HG02852 (cell line): Measurements from ENCODE around the gene SPAG4.

Experiments used
- ATAC-seq: cut with Tn5 transposase; IDR thresholded peaks from one replicate; pipeline ENCODE4 v1.9.1; 2021; ENCODE audit warnings: mild to moderate bottlenecking, moderate library complexity; ENCODE audit not compliant: unreplicated experiment

The SPAG4 gene

DNA sequence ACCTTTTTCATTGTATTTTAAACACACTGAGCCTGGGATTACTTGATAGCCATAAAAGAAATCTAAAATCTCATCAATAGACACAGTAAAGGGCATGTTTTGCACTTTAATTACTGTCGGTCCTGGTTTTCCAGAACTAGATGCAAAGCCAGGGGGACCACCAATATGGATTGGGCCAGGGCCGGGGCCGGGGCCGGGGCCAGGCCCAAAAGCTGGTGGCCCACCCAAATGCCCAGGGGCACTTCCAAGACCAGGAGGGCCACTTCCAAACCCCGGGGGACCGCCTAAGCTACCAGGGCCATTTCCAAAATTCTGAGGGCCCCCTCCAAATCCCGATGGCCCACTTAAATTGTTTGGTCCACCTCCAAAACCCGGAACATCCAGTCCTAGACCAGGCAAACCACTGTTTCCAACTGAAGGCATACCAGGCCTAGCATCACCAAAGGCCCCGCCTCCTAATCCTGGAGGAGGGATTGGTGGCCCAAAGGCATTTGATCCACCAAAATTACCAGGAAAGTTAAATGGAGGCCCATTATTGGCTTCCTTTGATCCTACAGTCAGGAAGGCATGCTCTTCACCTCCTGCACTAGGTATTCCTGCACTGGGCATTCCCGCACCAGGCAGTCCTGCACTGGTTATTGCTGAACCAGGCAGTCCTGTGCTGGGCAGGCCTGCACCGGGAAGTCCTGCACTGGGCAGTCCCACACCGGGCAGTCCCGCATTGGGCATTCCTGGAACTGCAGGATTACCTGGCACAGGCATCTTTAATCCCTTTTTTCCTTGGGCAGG lies 37.2 kb downstream of the SPAG4 start:
- ATAC-seq: no peak

DNA sequence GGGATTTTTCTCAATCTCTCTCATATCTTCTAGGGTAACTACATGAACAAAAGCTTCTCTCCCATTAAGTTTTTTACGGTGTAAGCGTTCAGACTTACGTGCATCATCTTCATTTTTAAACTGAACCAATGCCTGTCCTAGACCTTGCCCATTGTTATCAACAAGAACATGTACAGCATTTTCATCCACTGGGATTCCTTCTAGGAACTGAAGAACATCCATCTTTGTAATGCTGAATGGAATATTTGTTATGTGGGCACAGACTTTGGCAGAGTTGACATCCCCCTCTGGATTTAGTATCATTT lies 37.8 kb downstream of the SPAG4 start:
- ATAC-seq: no peak

DNA sequence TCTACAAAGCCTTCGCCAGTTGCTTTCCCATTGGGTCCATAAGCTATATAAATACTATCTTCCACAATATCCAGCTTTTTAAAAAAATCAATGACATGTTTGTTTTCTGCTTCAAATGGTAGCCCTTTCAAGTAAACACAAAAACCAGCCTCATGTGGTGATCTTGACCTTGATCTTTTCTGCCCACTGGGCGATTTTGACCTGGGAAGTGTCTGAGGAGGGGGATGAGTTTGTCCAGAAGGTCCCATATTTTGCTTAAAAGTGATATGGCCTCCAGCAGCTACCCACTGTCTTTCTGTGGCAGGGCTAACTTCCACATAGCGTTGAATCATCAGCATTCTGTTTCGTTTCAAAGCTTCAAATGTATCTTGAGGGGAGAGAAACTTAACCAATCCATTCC lies 38.3 kb downstream of the SPAG4 start:
- ATAC-seq: no peak

DNA sequence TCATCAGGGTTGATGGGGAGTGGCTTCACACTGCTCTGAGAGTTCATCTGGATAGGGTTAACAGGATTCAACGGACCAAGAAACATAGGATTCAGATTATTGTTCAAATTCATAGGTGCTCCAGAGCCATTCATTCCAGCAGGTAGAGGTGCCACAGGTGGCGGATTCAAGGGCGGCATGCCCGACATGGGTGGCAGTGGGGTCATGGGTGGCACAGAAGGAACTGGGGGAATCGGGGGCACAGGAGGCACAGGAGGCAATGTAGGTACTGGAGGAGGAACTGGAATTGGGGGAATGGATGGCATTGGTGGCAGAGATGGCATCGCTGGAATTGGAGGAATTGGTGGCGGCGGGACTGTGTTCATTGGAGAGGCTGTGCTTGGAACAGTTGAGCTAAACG lies 38.8 kb downstream of the SPAG4 start:
- no peak for ATAC-seq

DNA sequence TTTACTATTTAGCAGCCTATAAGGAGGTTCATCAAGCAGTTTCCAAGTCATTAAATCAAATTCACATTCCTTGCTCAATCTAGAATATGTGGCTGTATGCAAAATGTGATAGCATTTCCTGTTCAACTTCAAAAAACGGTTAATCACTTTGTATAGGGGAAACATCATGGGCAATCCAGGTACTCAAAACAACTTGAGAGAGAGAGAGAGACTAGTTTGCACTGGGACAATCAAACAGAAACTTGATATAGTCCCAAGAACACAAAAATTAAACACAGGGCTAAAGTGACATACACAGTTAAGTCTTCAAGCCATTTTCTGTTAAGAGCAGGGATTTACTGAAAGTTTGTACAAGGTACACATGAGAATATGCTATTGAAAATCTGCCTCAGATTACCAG lies 41.6 kb downstream of the SPAG4 start:
- no peak for ATAC-seq

DNA sequence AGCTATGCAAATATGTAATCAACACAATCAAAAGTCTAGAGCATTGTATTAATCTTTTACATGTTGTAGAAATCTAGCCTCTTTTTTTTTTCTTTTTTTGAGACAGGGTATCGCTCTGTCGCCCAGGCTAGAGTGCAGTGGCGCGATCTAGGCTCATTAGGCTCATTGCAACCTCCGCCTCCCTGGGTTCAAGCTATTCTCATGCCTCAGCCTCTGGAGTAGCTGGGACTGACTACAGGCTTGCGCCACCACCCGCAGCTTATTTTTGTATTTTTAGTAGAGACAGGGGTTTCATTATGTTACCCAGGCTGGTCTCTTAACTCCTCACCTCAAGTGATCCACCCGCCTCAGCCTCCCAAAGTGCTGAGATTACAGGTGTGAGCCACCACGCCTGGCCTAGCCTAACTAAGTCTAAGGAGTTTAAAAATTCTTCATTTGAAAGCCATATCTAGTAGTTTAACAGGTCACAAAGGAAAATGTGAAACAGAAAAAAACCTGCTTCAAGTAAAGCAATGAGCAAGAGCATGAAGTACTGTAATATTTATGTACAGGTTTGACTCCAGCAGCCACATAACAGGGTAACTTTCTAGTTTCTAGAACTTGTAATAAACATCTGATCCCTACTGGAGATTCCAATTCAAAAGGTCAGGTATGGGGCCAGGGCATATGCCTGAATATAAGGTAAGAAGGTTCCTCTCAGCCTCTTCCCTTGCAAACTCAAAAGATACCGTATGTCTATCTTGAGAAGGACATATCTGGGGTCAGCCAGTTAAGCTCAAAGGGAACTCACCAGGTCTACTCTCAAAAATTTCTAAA lies 44.7 kb downstream of the SPAG4 start:
- ATAC-seq: no peak

DNA sequence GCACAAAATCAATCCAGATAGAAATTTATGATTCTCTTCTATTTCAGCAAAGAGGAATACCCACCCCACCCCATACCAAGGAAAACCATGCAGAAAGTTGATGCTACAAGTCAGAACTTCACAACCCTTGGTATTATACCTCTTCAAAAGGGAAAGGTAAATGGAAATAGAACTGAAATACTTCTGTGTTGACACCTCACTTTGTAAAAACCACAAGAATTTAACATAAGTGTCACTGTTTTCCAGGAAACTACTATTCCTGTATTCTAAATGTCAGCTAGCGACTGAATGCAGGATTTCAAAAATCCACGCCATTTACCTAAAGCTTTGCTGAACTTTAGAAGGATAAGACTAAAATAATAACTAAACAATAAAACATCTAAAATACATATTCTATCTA lies 45.4 kb downstream of the SPAG4 start:
- ATAC-seq: no peak

DNA sequence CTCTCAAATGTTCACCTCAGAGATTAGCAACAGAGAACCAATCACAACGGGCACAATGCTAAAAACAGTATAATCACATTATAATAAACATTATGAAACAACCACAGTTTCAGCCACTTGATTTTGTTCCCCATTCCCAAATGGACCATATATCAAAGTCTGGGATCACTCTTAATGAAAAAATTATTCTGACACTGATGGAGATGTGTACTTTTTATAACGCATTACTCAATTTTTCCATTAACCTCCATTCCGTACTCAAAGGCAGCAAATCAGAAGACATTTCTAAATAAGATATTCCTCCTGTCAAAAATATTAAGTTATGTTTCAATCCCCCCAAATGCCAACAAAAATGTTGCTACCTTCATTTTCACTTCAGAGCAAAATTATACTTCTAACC lies 46.3 kb downstream of the SPAG4 start:
- no peak for ATAC-seq

DNA sequence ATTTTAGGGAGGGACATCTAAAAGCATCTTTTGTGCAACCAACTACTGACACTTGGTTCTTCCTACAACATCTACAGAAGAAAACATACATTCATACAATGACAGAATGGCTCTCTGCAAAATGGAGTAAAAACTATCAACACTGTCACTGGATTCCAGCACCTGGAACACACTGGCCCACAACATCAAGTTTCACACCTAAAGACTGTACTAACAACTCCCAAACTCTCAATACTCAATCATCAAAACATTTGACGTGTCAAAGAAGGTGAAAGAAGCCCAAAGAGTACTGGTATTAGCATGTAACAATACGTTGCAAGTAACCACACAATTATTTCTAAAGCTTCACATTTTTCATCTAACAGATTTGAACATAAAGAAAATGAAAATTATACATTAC lies 46.9 kb downstream of the SPAG4 start:
- no peak for ATAC-seq

DNA sequence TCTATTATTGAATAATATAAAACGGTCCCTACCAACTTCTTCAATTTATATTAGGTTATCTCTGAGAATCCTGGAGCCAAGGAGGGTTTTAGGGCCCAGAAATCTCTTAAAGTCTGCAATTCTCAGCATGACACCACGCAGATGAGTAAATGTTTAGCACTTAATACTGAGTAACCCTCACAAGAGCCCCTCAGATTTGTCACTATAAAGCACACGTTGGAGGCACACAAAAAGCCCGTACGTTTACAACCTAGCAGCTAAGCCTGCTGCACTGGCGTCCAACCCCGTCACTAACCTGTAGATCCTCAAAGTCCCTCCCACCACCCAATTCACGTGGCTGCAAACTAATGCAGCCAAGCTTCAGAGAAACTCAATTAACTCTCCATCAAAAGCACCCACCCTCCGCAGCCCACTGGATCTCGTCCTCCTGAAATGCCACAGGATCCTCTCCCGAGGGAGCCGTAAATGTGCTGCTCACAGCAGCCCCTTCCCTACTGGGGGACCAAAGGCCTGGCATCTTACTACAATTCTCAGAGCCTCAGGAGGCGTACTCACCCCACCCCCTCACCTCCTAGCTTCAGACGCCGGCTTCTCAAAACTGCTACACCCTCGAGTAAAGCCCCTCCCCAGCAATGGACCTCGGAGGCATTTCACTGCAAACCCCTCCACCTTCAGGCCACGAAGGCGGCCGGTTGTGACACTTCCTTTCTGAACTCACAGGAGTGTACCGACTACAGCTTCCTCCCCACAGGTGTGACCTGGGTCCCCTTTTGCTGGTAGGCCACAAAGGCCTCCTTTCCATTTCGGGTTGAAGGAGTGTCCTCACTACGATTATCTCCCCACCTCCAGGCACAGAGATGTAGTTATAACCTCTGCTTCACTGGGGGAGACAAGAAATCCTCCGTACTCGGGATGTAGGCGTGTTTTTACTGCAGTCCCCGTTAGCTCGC lies 48.2 kb downstream of the SPAG4 start:
- ATAC-seq: peak; percentile 19

DNA sequence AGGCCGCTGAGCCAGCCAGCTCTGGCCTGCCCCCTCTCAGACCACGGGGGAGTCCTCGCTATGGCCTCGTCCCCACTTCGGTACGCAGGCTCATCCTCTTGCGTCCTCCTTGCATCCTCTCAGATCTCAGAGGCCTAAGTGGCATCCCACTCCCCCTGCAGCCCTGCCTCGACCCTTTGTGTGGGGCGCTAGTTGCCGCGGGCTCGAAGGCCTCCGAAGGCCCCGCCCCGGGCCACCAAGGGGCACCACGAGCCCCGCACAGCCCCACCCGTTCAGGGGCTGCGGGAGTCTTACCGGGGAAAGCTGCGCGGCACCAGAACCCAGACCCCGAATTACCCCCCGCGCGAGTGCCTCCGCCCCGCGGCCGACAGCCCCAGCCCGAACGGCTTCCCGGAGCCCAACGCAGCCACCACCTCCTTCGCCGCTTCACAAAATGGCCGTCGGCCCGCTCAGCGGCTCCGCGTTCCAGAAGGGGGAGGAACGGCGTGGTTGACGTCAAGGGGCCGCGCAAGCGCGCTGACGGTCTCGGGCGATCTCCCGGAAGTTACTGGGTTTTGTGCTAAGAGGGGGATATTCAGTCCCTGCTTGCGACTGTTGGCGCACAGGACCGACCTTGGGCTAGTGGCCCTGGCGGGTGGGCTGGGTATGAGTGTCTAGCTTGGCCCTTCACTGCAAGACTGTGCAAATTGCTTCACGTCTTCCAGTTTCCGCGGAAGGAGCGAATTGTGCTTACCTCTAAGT lies 49.0 kb downstream of the SPAG4 start, which contains the start of the genes CPNE1 and RBM12:
Gene CPNE1, minus strand, starts transcription at position 435 of the 741 bp plus-strand sequence. CDS start 31,977 bp downstream, outside the sequence.
Gene RBM12, minus strand, starts transcription at position 435 of the 741 bp plus-strand sequence. CDS start 9,578 bp downstream, outside the sequence.
- peak; percentile 79 for ATAC-seq

DNA sequence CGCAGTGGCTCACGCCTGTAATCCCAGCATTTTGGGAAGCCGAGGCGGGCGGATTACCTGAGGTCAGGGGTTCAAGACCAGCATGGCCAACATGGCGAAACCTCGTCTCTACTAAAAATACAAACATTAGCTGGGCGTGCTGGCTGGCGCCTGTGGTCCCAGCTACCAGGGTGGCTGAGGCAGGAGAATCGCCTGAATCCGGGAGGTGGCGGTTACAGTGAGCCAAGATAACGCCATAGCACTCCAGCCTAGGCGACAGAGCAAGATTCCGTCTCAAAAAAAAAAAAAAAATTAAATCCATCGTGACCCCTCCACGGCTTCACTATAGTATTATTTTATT lies 50.3 kb downstream of the SPAG4 start:
- no peak for ATAC-seq

DNA sequence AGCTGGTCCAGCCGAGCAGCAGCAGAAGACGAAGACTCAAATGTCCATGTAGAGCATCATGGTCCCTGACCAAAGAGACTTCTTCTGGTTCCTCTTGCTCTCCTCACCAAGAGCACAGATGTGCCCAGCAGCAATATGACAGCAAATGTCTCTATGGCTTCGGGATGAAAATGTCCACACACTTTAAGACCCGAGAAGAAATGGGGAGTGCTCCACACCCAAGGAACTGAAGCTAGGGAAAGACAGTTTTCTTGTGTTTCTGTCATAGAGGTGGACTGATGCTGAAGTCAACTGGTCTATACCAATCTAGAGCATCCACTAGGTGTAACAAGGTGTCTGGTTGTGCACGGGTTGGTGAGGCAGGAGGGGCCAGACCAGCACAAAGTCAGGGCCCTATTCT lies 53.6 kb downstream of the SPAG4 start:
- ATAC-seq: no peak

DNA sequence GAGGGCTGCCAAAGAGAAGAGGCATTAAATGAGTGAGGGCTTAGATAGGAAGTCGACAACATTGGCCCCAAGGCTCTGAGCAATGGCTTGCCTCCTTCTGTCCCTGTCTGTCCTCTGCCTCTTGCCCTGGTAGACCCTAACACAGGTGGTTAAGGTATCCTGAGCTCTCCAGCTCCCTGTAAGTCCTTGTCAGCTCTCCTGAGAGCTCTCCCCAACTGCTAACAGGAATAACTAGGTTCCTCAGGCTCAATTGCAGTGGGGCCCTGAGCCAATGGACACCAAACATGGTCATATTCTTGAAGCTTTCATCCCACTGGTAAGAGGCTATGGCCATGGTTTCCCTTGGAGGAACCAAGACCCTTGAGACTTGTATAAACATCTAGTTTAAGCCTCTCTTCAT lies 54.1 kb downstream of the SPAG4 start:
- no peak for ATAC-seq
